Activated B cell treated with CpG ODN at 0.5 μM for 24 hours (primary cell): ENCODE measurements around the gene OR51F2. TPM values are rescaled to one million over a fixed set of nuclear protein-coding genes. Genes with fewer than 3 reads are reported as not detected.

Source experiments
- ATAC-seq: fragments of 200-7000 bp; cut with Tn5 transposase; one replicate; pipeline ENCODE4 v1.10.0; 2021; ENCODE audit warnings: low read depth, mild to moderate bottlenecking, moderate library complexity
- CTCF ChIA-PET: fragments of 350-600 bp; sonication (Branson Sonifier 250); formaldehyde crosslinking; loops from one replicate; lab custom pipeline; 2021; ENCODE audit warnings: antibody characterized with exemption; lab: Charles Lee
- POLR2A ChIA-PET: fragments of 350-600 bp; sonication (Branson Sonifier 250); formaldehyde crosslinking; loops from one replicate; lab custom pipeline; 2021; ENCODE audit warnings: antibody characterized with exemption; lab: Charles Lee
- DNase-seq: peaks from one replicate; pipeline ENCODE4 v3.0.0; 2022
- H3K27ac Mint-ChIP-seq: one replicate; pipeline ENCODE4 v1.8.0; 2020; ENCODE audit warnings: mixed read lengths
- H3K27me3 Mint-ChIP-seq: one replicate; pipeline ENCODE4 v1.8.0; 2021; ENCODE audit warnings: mixed read lengths
- H3K36me3 Mint-ChIP-seq: one replicate; pipeline ENCODE4 v1.8.0; 2021; ENCODE audit warnings: low read depth, mixed read lengths
- H3K4me1 Mint-ChIP-seq: one replicate; pipeline ENCODE4 v1.8.0; 2021; ENCODE audit warnings: mixed read lengths
- H3K4me3 Mint-ChIP-seq: one replicate; pipeline ENCODE4 v1.8.0; 2020; ENCODE audit warnings: mild to moderate bottlenecking, mixed read lengths
- H3K9me3 Mint-ChIP-seq: one replicate; pipeline ENCODE4 v1.8.0; 2020; ENCODE audit warnings: mixed read lengths
- intact Hi-C: fragments of 100-400 bp; cut with micrococcal nuclease; formaldehyde crosslinking; loops from one replicate; pipeline ENCODE4 v1.15.1; 2024
- total RNA-seq: library from RNA; stranded (reverse); gene quantifications from 2 replicates; pipeline ENCODE4 v1.2.3, GENCODE V29; 2022
- TF ChIP-seq, protein P1 (sequence below): fragments of 200-600 bp; IDR thresholded peaks from one replicate; pipeline ENCODE4 v1.8.0; 2022; ENCODE audit warnings: antibody characterized with exemption, mild to moderate bottlenecking

Gene OR51F2
- total RNA-seq, 1 donor from 2014 or later, result not detected

GRCh38 chr11:4862447-4863236 is 41.5 kb downstream of the OR51F2 start:
- ChIA-PET POLR2A (no interaction called here), CTCF (no interaction called here)
- TF ChIP-seq, protein P1, sequence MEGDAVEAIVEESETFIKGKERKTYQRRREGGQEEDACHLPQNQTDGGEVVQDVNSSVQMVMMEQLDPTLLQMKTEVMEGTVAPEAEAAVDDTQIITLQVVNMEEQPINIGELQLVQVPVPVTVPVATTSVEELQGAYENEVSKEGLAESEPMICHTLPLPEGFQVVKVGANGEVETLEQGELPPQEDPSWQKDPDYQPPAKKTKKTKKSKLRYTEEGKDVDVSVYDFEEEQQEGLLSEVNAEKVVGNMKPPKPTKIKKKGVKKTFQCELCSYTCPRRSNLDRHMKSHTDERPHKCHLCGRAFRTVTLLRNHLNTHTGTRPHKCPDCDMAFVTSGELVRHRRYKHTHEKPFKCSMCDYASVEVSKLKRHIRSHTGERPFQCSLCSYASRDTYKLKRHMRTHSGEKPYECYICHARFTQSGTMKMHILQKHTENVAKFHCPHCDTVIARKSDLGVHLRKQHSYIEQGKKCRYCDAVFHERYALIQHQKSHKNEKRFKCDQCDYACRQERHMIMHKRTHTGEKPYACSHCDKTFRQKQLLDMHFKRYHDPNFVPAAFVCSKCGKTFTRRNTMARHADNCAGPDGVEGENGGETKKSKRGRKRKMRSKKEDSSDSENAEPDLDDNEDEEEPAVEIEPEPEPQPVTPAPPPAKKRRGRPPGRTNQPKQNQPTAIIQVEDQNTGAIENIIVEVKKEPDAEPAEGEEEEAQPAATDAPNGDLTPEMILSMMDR, result no peak
- H3K27me3 Mint-ChIP-seq, result no peaks in the 10 kb centered on the region
- intact Hi-C loops, result no loop called here
- no peak for DNase-seq
- no peak overlapping the region for H3K4me3 Mint-ChIP-seq
- no peaks in the 10 kb centered on the region for H3K9me3 Mint-ChIP-seq
- H3K27ac Mint-ChIP-seq, result no peak overlapping the region
- no peaks in the 10 kb centered on the region for H3K4me1 Mint-ChIP-seq
- H3K36me3 Mint-ChIP-seq, result no peaks in the 10 kb centered on the region
- ATAC-seq, result no peak

- ChIA-PET CTCF (no interaction called here), POLR2A (no interaction called here)
- H3K27ac Mint-ChIP-seq, result no peak overlapping the region
- H3K4me3 Mint-ChIP-seq, result no peak overlapping the region
- TF ChIP-seq, protein P1, result no peak
- no peak for ATAC-seq
- intact Hi-C loops, result no loop called here
- no peak for DNase-seq
- H3K9me3 Mint-ChIP-seq, result no peaks in the 10 kb centered on the region
- H3K36me3 Mint-ChIP-seq, result no peaks in the 10 kb centered on the region
- no peaks in the 10 kb centered on the region for H3K4me1 Mint-ChIP-seq
- no peaks in the 10 kb centered on the region for H3K27me3 Mint-ChIP-seq
These were observed 42.8 kb downstream of the OR51F2 start for GRCh38 chr11:4863876-4864275.

DNA sequence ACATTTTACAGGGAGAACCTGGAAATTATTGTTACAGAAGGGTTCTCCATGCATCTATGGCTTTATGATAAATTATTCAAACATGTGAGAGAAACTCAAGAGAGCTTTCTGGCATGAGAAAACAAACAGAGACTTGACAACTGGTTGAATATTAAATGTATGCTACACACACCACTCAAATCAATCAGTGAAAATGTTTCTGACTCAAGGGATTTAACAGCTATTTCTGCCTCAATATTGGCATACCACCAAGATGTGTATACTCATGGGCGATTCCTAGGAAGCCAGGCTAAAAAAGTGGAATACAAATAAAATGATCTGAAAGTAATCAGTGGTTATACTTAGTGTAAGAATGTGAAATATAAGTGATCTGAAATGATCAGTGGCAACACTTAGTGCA is 44.7 kb downstream of the OR51F2 start:
- Mint-ChIP-seq H3K4me1 (no peaks in the 10 kb centered on the region), H3K27ac (no peak overlapping the region), H3K36me3 (no peaks in the 10 kb centered on the region), H3K9me3 (no peaks in the 10 kb centered on the region), H3K27me3 (no peaks in the 10 kb centered on the region), H3K4me3 (no peak overlapping the region)
- ChIA-PET CTCF (no interaction called here), POLR2A (no interaction called here)
- no peak for DNase-seq
- intact Hi-C loops, result no loop called here
- TF ChIP-seq, protein P1, result no peak
- no peak for ATAC-seq

Other genes with a start within 250 kb of the OR51F2 start
- not detected in 2 replicates for gene OR52I2, start 239.6 kb upstream of the OR51F2 start, total RNA-seq
- not detected in 2 replicates for gene OR52I1, start 227.3 kb upstream of the OR51F2 start, total RNA-seq
- 15.2 and 16.9 TPM in 2 replicates for gene TRIM68, start 213.1 kb upstream of the OR51F2 start, total RNA-seq
- not detected in 2 replicates for gene OR51D1, start 183.8 kb upstream of the OR51F2 start, total RNA-seq
- not detected in 2 replicates for gene OR51E1, start 177.3 kb upstream of the OR51F2 start, total RNA-seq
- not detected in 2 replicates for gene OR51E2, start 123.5 kb upstream of the OR51F2 start, total RNA-seq
- gene MMP26, start 116.5 kb upstream of the OR51F2 start, total RNA-seq, result not detected in 2 replicates
- gene OR51F1, start 51.4 kb upstream of the OR51F2 start, total RNA-seq, result not detected in 2 replicates
- gene OR52R1, start 16.9 kb upstream of the OR51F2 start, total RNA-seq, result not detected in 2 replicates
- gene OR51S1, start 27.9 kb downstream of the OR51F2 start, total RNA-seq, result not detected in 2 replicates
- not detected in 2 replicates for gene OR51T1, start 60.6 kb downstream of the OR51F2 start, total RNA-seq
- gene OR51A7, start 82.5 kb downstream of the OR51F2 start, total RNA-seq, result not detected in 2 replicates
- not detected in 2 replicates for gene OR51G2, start 98.0 kb downstream of the OR51F2 start, total RNA-seq
- gene OR51G1, start 103.0 kb downstream of the OR51F2 start, total RNA-seq, result not detected in 2 replicates
- not detected in 2 replicates for gene OR51A4, start 126.3 kb downstream of the OR51F2 start, total RNA-seq
- not detected in 2 replicates for gene OR51A2, start 134.4 kb downstream of the OR51F2 start, total RNA-seq
- gene OR51L1, start 173.5 kb downstream of the OR51F2 start, total RNA-seq, result not detected in 2 replicates
- gene OR52J3, start 225.2 kb downstream of the OR51F2 start, total RNA-seq, result not detected in 2 replicates
- gene OR52E2, start 238.3 kb downstream of the OR51F2 start, total RNA-seq, result not detected in 2 replicates
- gene OR52E1, start 248.3 kb downstream of the OR51F2 start, total RNA-seq, result not detected in 2 replicates